SJCRH30 (cell line): Measurements from ENCODE around the gene SLC26A6. TPM values are rescaled to one million over a fixed set of nuclear protein-coding genes. Genes with fewer than 3 reads are reported as not detected.
A peak's percentile ranks its signal among the peaks of the same experiment; 100 is the strongest.

Source experiments
- DNase-seq, 2 experiments: peaks; one replicate each; pipeline ENCODE4 v3.0.0-alpha.2; 2015 to 2020
- H3K27ac ChIP-seq: fragments of 250-450 bp; sonication (Bioruptor Pico); 2 replicates; pipeline ENCODE4 v1.5.1; 2020; ENCODE audit warnings: mild to moderate bottlenecking, moderate library complexity
- H3K27me3 ChIP-seq: fragments of 250-450 bp; sonication (Bioruptor Pico); 2 replicates; pipeline ENCODE4 v1.5.1; 2020; ENCODE audit warnings: mild to moderate bottlenecking, moderate library complexity
- H3K36me3 ChIP-seq: fragments of 250-450 bp; sonication (Bioruptor Pico); 2 replicates; pipeline ENCODE4 v1.5.1; 2020; ENCODE audit warnings: mild to moderate bottlenecking, moderate library complexity
- H3K4me1 ChIP-seq: fragments of 250-450 bp; sonication (Bioruptor Pico); 2 replicates; pipeline ENCODE4 v1.5.1; 2020; ENCODE audit warnings: mild to moderate bottlenecking, moderate library complexity
- H3K4me3 ChIP-seq: fragments of 250-450 bp; sonication (Bioruptor Pico); 2 replicates; pipeline ENCODE4 v1.5.1; 2020; ENCODE audit warnings: mild to moderate bottlenecking, moderate library complexity
- H3K9me3 ChIP-seq: fragments of 250-450 bp; sonication (Bioruptor Pico); replicated peaks from 2 replicates; pipeline ENCODE4 v1.5.1; 2020; ENCODE audit warnings: mild to moderate bottlenecking, moderate library complexity
- total RNA-seq: library from RNA; depleted of rRNA; stranded (reverse); fragments of >200 nt; shearing (Covaris generic); gene quantifications from 2 replicates; pipeline ENCODE4 v1.2.3, GENCODE V29; 2014

Gene SLC26A6
- total RNA-seq, 1 experiment from 2014 or later, result 18.9 TPM

DNA sequence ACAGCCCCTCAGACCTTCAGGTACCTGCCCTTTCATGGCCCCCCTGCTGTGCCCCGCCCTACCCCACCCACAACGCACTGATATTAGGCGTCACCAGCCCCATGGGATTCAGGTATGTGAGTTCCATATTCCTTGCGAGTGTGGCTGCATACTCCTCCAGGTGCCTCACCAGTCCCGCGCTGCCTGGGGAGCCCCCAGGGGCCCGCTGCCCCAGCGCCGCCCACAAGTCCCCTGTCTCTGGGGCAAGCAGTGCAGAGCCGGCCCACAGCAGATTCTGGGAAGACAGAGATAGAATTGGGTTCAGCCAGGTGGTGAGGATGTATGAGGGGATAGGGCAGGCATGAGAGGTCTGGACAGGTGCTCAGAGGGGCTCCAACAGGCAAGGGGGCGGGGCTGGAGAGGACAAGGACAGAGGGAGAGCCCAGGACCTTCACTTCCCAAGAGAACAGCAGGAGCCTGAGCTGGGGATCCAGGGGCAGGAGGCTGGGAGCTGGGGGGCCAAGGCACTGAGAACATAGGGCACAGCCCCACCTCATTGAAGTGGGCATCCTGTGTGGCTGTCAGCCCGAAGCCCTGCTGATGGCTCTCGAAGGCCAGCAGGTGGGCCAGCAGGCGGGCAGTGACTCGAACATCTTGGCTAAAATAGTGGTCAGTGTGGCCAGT, 13.1 kb upstream of the SLC26A6 start:
- no peak overlapping the region for H3K27ac ChIP-seq
- H3K9me3 ChIP-seq, result no peaks in the 10 kb centered on the region
- H3K4me1 ChIP-seq, result no peaks in the 10 kb centered on the region
- DNase-seq, result no peak
- no peaks in the 10 kb centered on the region for H3K36me3 ChIP-seq
- no peak overlapping the region for H3K4me3 ChIP-seq
- no peaks in the 10 kb centered on the region for H3K27me3 ChIP-seq

- no peaks in the 10 kb centered on the region for H3K36me3 ChIP-seq
Measured at GRCh38 chr3:48647714-48648113, 12.5 kb upstream of the SLC26A6 start.

DNA sequence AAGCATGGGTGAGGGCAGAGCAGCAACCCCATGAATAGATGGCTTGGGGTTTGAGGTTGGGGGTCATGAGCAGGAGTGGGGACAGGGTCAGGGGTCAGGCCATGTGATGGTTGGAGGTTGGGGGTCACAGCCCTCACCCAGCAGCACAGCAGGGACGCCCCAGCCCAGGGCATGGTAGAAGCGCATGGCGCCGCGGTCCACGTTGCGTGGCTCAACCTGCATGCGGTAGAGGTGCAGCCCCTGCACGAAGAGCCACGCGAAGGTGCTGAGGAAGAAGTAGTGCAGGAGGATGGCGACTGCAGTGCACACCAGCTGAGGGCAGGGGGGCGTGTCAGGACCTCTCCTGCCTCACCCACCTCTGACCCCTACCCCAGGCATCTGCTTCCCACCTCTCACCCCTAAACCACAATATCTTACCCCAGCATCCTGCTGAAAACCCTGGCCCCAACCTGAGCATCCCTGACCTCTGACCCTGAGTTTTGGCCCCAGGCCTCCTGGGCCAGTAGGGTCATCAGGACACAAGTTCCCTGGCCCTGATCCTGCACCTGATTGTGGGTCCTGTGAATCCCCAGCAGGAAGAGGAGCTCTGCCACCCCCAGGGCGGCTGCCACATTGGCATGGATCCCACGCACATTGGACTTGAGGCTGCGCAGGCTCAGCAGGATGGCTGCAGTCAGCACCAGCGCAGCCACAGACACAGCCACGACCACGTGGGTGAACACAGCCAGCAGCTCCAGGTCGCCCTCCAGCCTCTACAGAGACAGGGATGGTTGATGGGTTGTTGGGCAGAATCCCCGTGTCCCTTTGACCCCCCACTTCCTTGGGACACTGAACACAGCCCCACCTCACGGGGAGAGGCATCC, 9.9 kb upstream of the SLC26A6 start:
- Histone ChIP-seq H3K27ac (no peak overlapping the region), H3K27me3 (no peaks in the 10 kb centered on the region), H3K36me3 (no peaks in the 10 kb centered on the region), H3K9me3 (no peaks in the 10 kb centered on the region), H3K4me3 (no peak overlapping the region), H3K4me1 (no peaks in the 10 kb centered on the region)
- no peak for DNase-seq

More at GRCh38 chr3:48647714-48648113, 12.5 kb upstream of the SLC26A6 start:
- no peaks in the 10 kb centered on the region for H3K27me3 ChIP-seq
- no peak overlapping the region for H3K4me3 ChIP-seq
- no peak for DNase-seq
- H3K4me1 ChIP-seq, result no peaks in the 10 kb centered on the region
- no peak overlapping the region for H3K27ac ChIP-seq
- H3K9me3 ChIP-seq, result no peaks in the 10 kb centered on the region

- H3K27me3 ChIP-seq, result no peaks in the 10 kb centered on the region
- H3K36me3 ChIP-seq, result no peaks in the 10 kb centered on the region
- no peak overlapping the region for H3K4me3 ChIP-seq
Measured at GRCh38 chr3:48642605-48643004, 7.3 kb upstream of the SLC26A6 start.

GRCh38 chr3:48641396-48641795, 6.1 kb upstream of the SLC26A6 start:
- H3K36me3 ChIP-seq, result no peaks in the 10 kb centered on the region
- H3K9me3 ChIP-seq, result no peaks in the 10 kb centered on the region
- H3K4me3 ChIP-seq, result no peak overlapping the region
- no peak for DNase-seq
- no peak overlapping the region for H3K27ac ChIP-seq
- no peaks in the 10 kb centered on the region for H3K27me3 ChIP-seq
- H3K4me1 ChIP-seq, result 0 out of 2 replicates have a peak, but pooled peaks cover 6% of the 10 kb centered on the region

More at GRCh38 chr3:48642605-48643004, 7.3 kb upstream of the SLC26A6 start:
- H3K27ac ChIP-seq, result no peak overlapping the region
- DNase-seq, result no peak
- no peaks in the 10 kb centered on the region for H3K4me1 ChIP-seq
- H3K9me3 ChIP-seq, result no peaks in the 10 kb centered on the region

- Histone ChIP-seq H3K4me1 (0 out of 2 replicates have a peak, but pooled peaks cover 9% of the 10 kb centered on the region), H3K4me3 (no peak overlapping the region), H3K27me3 (no peaks in the 10 kb centered on the region), H3K36me3 (no peaks in the 10 kb centered on the region), H3K9me3 (no peaks in the 10 kb centered on the region), H3K27ac (no peak overlapping the region)
- no peak for DNase-seq
Measured at GRCh38 chr3:48639944-48640606, 4.8 kb upstream of the SLC26A6 start.

- Histone ChIP-seq H3K4me1 (0 out of 2 replicates have a peak, but pooled peaks cover 9% of the 10 kb centered on the region), H3K9me3 (no peaks in the 10 kb centered on the region), H3K36me3 (no peaks in the 10 kb centered on the region), H3K4me3 (no peak overlapping the region), H3K27me3 (no peaks in the 10 kb centered on the region), H3K27ac (no peak overlapping the region)
- no peak for DNase-seq
Measured at GRCh38 chr3:48637305-48637704, 2.0 kb upstream of the SLC26A6 start.

DNA sequence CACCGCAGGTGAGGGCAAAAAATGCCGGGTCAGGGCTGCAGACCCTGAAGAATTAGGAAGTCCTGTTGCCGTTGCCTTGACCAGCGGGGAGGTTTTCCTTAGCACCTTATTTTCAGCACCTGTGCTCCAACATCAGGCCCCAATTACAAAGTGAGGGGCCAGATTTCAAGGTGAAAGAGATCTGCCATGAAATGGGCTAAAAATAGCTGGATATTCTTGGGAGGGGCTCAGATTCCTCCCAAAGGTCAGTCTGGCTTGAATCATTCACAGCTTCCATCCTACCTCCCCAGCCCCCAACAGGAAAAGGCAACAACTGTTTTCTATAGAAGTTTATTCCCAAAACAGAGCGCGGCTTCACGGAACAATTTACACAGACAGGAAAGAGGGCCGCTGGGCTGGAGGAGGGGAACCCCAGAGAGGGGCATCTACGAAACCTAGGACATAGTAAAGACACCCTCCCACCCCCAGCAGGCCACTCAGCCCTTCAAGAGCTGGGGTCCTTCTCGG, 941 bp upstream of the SLC26A6 start:
- Histone ChIP-seq H3K4me3 (peak overlapping the region; percentile 73), H3K4me1 (0 out of 2 replicates have a peak, but pooled peaks cover 9% of the 10 kb centered on the region), H3K27ac (peak overlapping the region; percentile 25; the same call in 1 of the 2 replicates), H3K36me3 (no peaks in the 10 kb centered on the region), H3K27me3 (no peaks in the 10 kb centered on the region), H3K9me3 (no peaks in the 10 kb centered on the region)
- DNase-seq, result peak; percentile 15 to 27

- Histone ChIP-seq H3K9me3 (no peaks in the 10 kb centered on the region), H3K4me3 (peak overlapping the region; percentile 73), H3K36me3 (peaks cover 2% of the 10 kb centered on the region; the same call in 1 of the 2 replicates), H3K27me3 (no peaks in the 10 kb centered on the region), H3K27ac (peak overlapping the region; percentile 30), H3K4me1 (0 out of 2 replicates have a peak, but pooled peaks cover 9% of the 10 kb centered on the region)
- DNase-seq, result peak; percentile 67 to 73
Measured at GRCh38 chr3:48634661-48635221, 520 bp downstream of the SLC26A6 start.

DNA sequence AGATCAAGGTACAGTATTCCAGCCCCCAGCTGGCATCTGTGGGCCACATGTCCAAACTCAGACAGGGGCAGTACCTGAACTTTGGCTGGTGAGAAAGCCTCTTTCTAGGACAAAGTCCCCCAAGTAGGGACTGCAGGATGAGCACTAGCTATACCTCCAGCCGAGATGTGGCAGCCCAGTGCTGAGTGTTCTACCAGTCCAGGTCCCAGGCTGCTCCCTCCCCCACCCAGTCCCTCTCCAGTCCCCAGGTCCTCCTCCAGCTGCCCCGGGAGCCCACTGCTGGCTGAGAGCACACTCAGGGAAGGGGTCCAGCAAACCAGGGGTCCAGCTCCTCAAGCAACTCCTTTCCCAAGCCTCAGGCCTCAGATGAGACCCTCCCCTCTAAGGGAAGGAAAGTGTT, 1.5 kb downstream of the SLC26A6 start:
- Histone ChIP-seq H3K4me3 (no peak overlapping the region), H3K36me3 (peaks cover 2% of the 10 kb centered on the region; the same call in 1 of the 2 replicates), H3K27me3 (no peaks in the 10 kb centered on the region)

GRCh38 chr3:48633256-48633655, 2.0 kb downstream of the SLC26A6 start:
- no peak for DNase-seq
- Histone ChIP-seq H3K27ac (no peak overlapping the region), H3K27me3 (no peaks in the 10 kb centered on the region), H3K4me3 (no peak overlapping the region), H3K36me3 (peaks cover 2% of the 10 kb centered on the region; the same call in 1 of the 2 replicates), H3K9me3 (no peaks in the 10 kb centered on the region), H3K4me1 (0 out of 2 replicates have a peak, but pooled peaks cover 9% of the 10 kb centered on the region)

More for the DNA sequence above, 1.5 kb downstream of the SLC26A6 start:
- H3K9me3 ChIP-seq, result no peaks in the 10 kb centered on the region
- 0 out of 2 replicates have a peak, but pooled peaks cover 9% of the 10 kb centered on the region for H3K4me1 ChIP-seq
- no peak for DNase-seq
- no peak overlapping the region for H3K27ac ChIP-seq

DNA sequence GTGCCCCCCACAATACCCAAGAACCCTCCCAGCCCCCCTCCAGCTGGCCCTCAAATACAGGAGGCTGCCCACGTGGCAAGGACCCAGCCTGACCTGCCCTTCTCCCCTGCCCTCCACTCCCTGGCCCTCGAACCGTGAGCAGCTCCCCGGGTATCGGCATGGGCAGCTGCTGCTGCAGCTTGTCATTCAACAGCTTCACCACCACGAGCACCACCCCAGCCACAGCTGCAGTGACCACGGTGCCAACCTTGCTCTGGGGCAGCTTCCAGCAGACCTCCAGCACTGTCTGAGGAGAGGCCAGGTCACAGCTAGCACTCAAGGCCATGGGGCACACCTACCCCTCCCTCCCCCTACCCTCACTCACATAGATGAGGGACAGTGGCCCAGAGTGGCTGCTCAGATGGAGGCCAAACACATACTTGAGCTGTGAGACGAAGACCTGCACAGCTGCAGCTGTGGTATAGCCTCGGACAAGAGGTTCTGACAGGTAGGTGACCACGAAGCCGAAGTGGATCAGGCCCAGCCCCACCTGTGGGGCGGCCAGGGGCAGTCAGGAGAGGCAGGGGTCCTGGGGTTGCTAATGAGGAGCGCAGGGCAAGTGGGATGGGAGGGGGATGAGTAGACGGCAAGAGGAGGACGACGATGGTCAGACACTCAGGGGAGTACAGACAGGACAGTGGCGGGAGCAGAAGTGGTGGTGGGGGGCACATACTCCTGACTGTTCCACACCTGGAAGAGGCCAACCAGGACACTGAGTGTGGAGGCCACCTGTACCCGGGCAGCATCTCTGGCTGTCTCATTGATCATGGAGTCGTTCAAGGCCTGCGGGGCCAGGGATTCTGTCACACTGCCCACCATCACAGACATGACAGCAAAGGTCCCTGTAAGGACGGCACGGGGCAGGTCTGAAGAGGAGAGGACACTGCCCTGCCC, 3.5 kb downstream of the SLC26A6 start:
- H3K4me3 ChIP-seq, result no peak overlapping the region
- H3K27me3 ChIP-seq, result no peaks in the 10 kb centered on the region
- DNase-seq, result no peak
- peaks cover 4% of the 10 kb centered on the region for H3K36me3 ChIP-seq
- H3K27ac ChIP-seq, result no peak overlapping the region
- 0 out of 2 replicates have a peak, but pooled peaks cover 6% of the 10 kb centered on the region for H3K4me1 ChIP-seq
- no peaks in the 10 kb centered on the region for H3K9me3 ChIP-seq

DNA sequence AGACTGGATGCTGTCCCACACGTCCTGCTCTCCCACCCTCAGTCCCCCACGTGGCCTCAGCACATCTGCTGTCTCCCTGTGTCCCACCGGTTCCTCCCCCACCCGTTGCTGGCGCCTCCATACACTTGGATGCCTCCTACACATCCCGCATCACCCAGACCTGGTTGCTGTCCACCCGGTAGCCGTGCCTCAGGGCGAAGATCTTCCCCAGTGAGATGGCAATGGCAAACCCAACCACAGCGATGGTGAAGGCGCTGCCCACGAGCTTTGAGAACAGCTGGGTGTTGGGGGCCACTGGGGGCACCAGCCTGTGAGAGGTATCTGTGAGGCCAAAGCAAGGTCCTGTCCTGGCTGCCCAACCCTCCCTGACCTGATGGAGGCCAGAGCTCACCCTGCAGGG, 4.4 kb downstream of the SLC26A6 start:
- no peak overlapping the region for H3K4me3 ChIP-seq
- DNase-seq, result no peak
- H3K9me3 ChIP-seq, result no peaks in the 10 kb centered on the region
- H3K36me3 ChIP-seq, result peaks cover 4% of the 10 kb centered on the region
- H3K27ac ChIP-seq, result no peak overlapping the region
- H3K27me3 ChIP-seq, result no peaks in the 10 kb centered on the region
- H3K4me1 ChIP-seq, result no peaks in the 10 kb centered on the region
